Measurements from ENCODE around the gene TMEM181.
"Not testable (repeated sequence)": the region's sequence is repeated elsewhere in the genome, so short reads cannot be mapped to it uniquely, and the experiment has no call there.

Gene TMEM181

GRCh38 chr6:158662954-158663624 is 103.2 kb downstream of the TMEM181 start:
- peak; percentile 66 to 74 for DNase-seq

- DNase-seq = no peak
These were observed 103.8 kb downstream of the TMEM181 start for GRCh38 chr6:158663625-158664165.

- no peak for DNase-seq
These were observed 105.4 kb downstream of the TMEM181 start for GRCh38 chr6:158665332-158665731.

- DNase-seq = peak; percentile 98 to 99
These were observed 106.9 kb downstream of the TMEM181 start for GRCh38 chr6:158666628-158667359.

GRCh38 chr6:158667360-158667981 is 107.6 kb downstream of the TMEM181 start:
- DNase-seq = peak in 1 of 2 experiments; percentile 61

GRCh38 chr6:158668707-158669103 is 108.8 kb downstream of the TMEM181 start:
- DNase-seq = no peak

- DNase-seq = no peak
These were observed 109.5 kb downstream of the TMEM181 start for GRCh38 chr6:158669145-158670035.

- DNase-seq = not testable (repeated sequence)
These were observed 112.2 kb downstream of the TMEM181 start for GRCh38 chr6:158672119-158672518.

GRCh38 chr6:158672726-158673125 is 112.8 kb downstream of the TMEM181 start:
- no peak for DNase-seq

- DNase-seq = no peak
These were observed 114.6 kb downstream of the TMEM181 start for GRCh38 chr6:158674342-158675131.

GRCh38 chr6:158677094-158677493 is 117.2 kb downstream of the TMEM181 start:
- not testable (repeated sequence) for DNase-seq

GRCh38 chr6:158677906-158678578 is 118.2 kb downstream of the TMEM181 start:
- DNase-seq = no peak

- DNase-seq = no peak
These were observed 120.1 kb downstream of the TMEM181 start for GRCh38 chr6:158680015-158680414.

- DNase-seq = no peak
These were observed 120.6 kb downstream of the TMEM181 start for GRCh38 chr6:158680481-158680880.

GRCh38 chr6:158684311-158684710 is 124.4 kb downstream of the TMEM181 start:
- no peak for DNase-seq

- no peak for DNase-seq
These were observed 124.9 kb downstream of the TMEM181 start for GRCh38 chr6:158684745-158685324.
